Stimulated activated CD8-positive, alpha-beta memory T cell treated with anti-CD3 and anti-CD28 coated beads, Interleukin-15, amount 100 ng/mL, for 48 hours (primary cell): ENCODE data around the gene MCC.

Experiments used
- DNase-seq, 2 donors: peaks; one replicate each; pipeline ENCODE4 v3.0.0-alpha.2; 2020; ENCODE audit warnings: low read depth in 2 of 2

Gene MCC

GRCh38 chr5:113224605-113225065, 263.6 kb downstream of the MCC start:
- DNase-seq: no peak

GRCh38 chr5:113223831-113224604, 264.2 kb downstream of the MCC start:
- no peak for DNase-seq

- no peak for DNase-seq
Measured at GRCh38 chr5:113223315-113223714, 264.9 kb downstream of the MCC start.

GRCh38 chr5:113221294-113222176, 266.7 kb downstream of the MCC start:
- no peak for DNase-seq

GRCh38 chr5:113219695-113220094, 268.6 kb downstream of the MCC start:
- DNase-seq: no peak

GRCh38 chr5:113218906-113219517, 269.2 kb downstream of the MCC start:
- no peak for DNase-seq

- DNase-seq: no peak
Measured at GRCh38 chr5:113218200-113218599, 270.1 kb downstream of the MCC start.

- DNase-seq: no peak
Measured at GRCh38 chr5:113217619-113218184, 270.6 kb downstream of the MCC start.

GRCh38 chr5:113216545-113216944, 271.7 kb downstream of the MCC start:
- no peak for DNase-seq

GRCh38 chr5:113215401-113216060, 272.7 kb downstream of the MCC start:
- no peak for DNase-seq

- no peak for DNase-seq
Measured at GRCh38 chr5:113214606-113215323, 273.5 kb downstream of the MCC start.

- no peak for DNase-seq
Measured at GRCh38 chr5:113213551-113214425, 274.5 kb downstream of the MCC start.

- no peak for DNase-seq
Measured at GRCh38 chr5:113212244-113212920, 275.9 kb downstream of the MCC start.

GRCh38 chr5:113209498-113209897, 278.8 kb downstream of the MCC start:
- DNase-seq: no peak

GRCh38 chr5:113205807-113206206, 282.4 kb downstream of the MCC start:
- DNase-seq: no peak

- no peak for DNase-seq
Measured at GRCh38 chr5:113205323-113205722, 282.9 kb downstream of the MCC start.

- DNase-seq: no peak
Measured at GRCh38 chr5:113204525-113205161, 283.6 kb downstream of the MCC start.

- DNase-seq: no peak
Measured at GRCh38 chr5:113203916-113204315, 284.3 kb downstream of the MCC start.
